DMS153 (cell line): ENCODE results near the gene IBSP.
A peak's percentile ranks its signal among the peaks of the same experiment; 100 is the strongest.

Experiments used
- DNase-seq: peaks from one replicate; lab custom pipeline; 2025; lab: John Stamatoyannopoulos, UW

The IBSP gene

GRCh38 chr4:87838890-87839591 lies 39.7 kb downstream of the IBSP start:
- peak; percentile 1 for DNase-seq

- DNase-seq, result no peak
Measured at GRCh38 chr4:87839592-87839946, 40.2 kb downstream of the IBSP start.

GRCh38 chr4:87840149-87840548 lies 40.8 kb downstream of the IBSP start:
- DNase-seq, result no peak

DNA sequence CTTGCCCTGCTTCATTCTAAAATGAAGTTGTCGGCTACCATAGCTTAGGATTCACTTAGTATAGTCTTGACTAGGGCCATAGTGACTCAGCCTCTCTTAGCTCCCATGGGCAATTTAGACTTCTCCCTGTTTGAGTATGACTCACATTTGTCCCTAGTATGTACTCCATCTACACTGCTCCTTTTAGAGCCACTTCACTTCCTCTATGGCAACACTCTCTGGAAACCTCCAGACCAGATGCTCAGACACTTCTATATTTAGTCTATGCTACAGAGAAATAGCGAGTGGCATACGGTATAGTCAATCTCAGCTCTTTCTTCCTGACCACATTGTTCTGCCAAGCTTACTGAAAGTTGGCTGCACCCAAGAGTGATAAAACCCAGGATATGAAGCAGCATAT lies 44.6 kb downstream of the IBSP start:
- peak; percentile 47 for DNase-seq

DNA sequence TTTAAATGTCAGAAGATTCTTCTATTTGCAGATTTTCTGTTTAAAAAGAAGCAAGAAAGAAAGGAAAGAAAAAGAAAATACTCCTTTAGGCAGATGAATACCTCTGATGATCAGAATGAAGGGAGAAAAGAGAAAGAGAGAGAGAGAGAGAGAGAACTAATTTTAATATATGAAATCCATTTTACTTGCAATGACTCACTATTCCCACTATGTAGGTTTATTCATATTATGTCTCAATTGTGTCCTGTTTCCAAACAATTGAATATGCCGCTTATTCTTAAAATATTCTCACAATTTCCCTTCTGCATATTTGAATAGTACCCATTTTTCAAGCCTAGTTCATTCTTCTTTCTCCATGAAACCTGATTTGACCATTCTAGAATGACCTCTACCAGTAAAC lies 45.1 kb downstream of the IBSP start:
- DNase-seq, result no peak

DNA sequence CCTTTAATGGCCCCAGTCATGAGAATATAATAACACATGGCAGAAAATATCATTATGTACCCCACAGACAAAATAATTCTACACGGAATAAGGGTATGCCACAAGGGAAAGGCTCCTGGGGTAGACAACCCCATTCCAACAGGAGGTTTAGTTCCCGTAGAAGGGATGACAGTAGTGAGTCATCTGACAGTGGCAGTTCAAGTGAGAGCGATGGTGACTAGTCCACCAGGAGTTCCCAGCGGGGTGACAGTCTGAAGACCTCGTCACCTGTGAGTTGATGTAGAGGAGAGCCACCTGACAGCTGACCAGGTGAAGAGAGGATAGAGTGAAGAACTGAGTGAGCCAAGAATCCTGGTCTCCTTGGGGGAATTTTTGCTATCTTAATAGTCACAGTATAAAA lies 46.9 kb downstream of the IBSP start:
- no peak for DNase-seq

GRCh38 chr4:87848622-87849351 lies 49.4 kb downstream of the IBSP start:
- DNase-seq, result peak; percentile 43

DNA sequence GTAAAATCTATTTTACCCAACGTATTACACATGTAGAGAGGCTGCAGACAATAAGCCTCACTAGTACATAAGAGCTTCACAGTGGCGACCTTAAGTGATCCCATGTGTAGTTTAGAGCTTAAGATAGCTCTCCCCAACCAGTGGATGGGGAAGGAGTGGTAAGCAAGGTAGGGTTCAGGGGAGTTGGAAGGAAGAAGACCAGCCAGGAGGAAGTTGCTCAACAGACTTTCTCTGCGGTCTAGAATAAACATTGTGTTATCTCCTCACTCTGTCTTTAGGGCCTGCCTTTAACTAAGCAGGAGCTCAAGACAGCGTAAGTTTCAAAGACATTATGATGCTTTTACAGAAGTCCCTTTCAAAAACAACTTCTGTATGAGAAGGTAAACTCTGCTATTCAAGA lies 50.3 kb downstream of the IBSP start:
- no peak for DNase-seq

- DNase-seq, result no peak
Measured at GRCh38 chr4:87851332-87851731, 52.0 kb downstream of the IBSP start.

DNA sequence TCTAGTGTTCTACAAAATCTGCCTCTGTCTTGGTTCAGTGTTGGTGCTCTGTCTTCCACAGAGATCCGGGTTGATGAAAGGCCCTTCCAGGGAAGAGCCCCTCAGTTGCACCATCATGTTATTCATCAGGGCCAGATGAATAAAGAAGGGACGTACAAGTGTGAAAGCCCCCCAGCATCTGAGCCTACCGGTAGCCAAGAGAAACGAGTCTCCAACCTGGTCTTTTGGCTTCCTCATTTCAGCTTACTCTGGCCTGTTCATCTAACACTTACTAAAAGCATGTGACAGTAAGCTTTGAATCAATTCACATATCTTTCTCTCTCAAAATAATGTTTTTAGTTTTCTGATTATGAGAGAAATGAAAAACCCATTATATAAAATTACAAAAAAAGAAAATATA lies 52.6 kb downstream of the IBSP start:
- DNase-seq, result no peak

DNA sequence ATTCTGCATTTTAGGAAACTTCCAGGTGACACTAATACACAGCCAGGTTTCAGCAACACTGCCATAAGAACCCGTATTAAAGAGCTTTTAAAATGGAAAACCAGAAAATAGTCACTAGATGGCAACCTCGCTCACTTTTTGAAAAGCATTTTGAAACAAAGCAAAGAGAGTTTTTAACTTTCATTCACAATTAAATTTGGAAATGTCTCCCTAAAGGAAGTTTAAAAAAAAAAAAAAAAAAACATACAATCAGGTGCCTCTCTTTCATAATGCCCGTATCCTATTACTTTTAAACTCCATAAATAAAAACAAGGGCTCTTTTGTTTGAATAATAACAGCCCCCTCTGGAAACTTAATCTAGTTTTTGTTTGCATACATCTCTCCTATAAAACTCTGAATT lies 53.8 kb downstream of the IBSP start:
- peak; percentile 26 for DNase-seq

DNA sequence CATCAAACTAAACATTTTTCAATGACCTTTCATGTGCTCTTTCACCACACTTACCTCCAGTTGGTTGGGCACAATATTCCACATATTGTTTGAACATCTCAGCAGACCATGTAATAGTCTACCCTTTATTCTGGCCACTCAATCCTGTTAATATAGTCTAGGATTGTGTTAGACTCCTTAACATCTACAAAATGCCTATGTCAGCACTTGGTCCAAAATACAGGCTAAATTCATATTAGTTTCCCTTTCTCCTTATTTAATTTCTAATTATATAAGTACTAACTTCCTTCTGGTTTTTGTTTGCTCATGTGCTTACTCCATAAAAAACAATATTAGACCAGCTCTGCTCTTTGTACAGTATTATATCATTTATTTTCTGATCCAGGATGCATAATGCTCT lies 54.5 kb downstream of the IBSP start:
- DNase-seq, result no peak

- DNase-seq, result no peak
Measured at GRCh38 chr4:87855559-87855958, 56.2 kb downstream of the IBSP start.

DNA sequence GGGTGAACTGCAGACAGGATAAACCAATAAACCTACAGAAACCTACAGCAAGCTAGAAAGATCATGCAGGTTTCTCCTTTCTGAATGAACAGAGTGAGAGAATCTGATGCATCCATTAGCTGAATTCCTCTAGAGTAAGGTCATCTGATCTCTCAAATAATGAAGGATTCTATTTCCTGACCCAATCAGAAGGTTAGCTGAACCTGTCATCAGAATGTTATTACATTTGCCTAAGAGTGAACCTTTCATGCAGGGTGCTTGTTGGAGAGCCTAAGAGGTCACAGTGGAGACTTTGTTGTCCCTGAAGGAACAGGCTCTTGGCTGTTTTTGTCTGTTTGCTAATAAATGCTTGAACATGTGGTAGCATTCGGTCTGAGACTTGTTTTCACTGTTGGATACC lies 57.5 kb downstream of the IBSP start:
- no peak for DNase-seq

DNA sequence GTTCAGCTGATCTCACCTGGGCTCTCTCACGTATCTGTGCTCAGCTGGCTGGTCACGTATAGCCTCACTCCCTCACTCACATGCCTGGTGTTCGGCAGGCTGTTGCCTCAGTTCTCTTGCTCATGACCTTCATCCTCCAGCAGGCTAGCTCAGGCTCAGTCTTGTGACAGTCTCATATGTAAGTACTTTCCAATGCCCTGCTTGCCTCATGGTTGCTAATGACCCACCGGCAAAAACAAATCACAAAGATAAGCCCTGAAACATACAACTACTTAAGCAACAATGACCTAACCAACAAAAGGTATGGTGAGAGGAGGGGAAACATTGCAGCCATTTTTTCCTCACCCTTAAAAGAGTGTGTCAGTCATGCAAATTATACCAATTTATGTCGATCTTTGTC lies 58.4 kb downstream of the IBSP start:
- no peak for DNase-seq
